H1 (cell line): ENCODE data around the gene GSTM3. TPM values are rescaled to one million over a fixed set of nuclear protein-coding genes. Genes with fewer than 3 reads are reported as not detected.
"Not testable (repeated sequence)": the region's sequence is repeated elsewhere in the genome, so short reads cannot be mapped to it uniquely, and the experiment has no call there.

Experiments used
- CTCF ChIA-PET: fragments of 300-600 bp; sonication (Branson Sonifier 250); formaldehyde crosslinking; loops from one replicate; lab custom pipeline; 2021; ENCODE audit not compliant: partially characterized antibody; lab: Charles Lee
- POLR2A ChIA-PET: fragments of 300-600 bp; sonication (Branson Sonifier 250); formaldehyde crosslinking; loops from one replicate; lab custom pipeline; 2021; ENCODE audit warnings: inconsistent platforms; ENCODE audit not compliant: partially characterized antibody; lab: Charles Lee
- DNase-seq, 2 experiments: peaks; one replicate each; pipeline versions ENCODE4 v3.0.0 to v3.0.0-alpha.2; 2010 to 2022; ENCODE audit warnings: low spot score in 2 of 2, low read depth in 1 of 2, mixed read lengths in 1 of 2
- FAIRE-seq: peaks from 2 replicates; lab custom pipeline; 2011; peaks lifted over from hg19 to GRCh38; lab: Jason Lieb, UNC
- H2AFZ ChIP-seq: 2 replicates; pipeline ENCODE4 v1.8.1; 2012; ENCODE audit warnings: low read length, inconsistent platforms
- H2AK5ac ChIP-seq: 2 replicates; pipeline ENCODE4 v1.6.1; 2013; ENCODE audit warnings: low read depth, low read length
- H2BK120ac ChIP-seq: replicated peaks from 2 replicates; pipeline ENCODE3; 2013; ENCODE audit warnings: low read depth, low read length, inconsistent platforms
- H2BK12ac ChIP-seq: 2 replicates; pipeline ENCODE4 v1.6.1; 2013; ENCODE audit warnings: low read depth, low read length
- H2BK15ac ChIP-seq: 2 replicates; pipeline ENCODE4 v1.6.1; 2013; ENCODE audit warnings: low read length
- H2BK20ac ChIP-seq: 2 replicates; pipeline ENCODE4 v1.6.1; 2013; ENCODE audit warnings: low read length
- H2BK5ac ChIP-seq: 2 replicates; pipeline ENCODE4 v1.6.1; 2013; ENCODE audit warnings: low read depth, low read length
- H3K14ac ChIP-seq: 2 replicates; pipeline ENCODE4 v1.6.1; 2013; ENCODE audit warnings: inconsistent platforms; ENCODE audit not compliant: insufficient read length
- H3K18ac ChIP-seq: 2 replicates; pipeline ENCODE4 v1.6.1; 2013; ENCODE audit warnings: low read length; ENCODE audit errors: extremely low read depth
- H3K23ac ChIP-seq: 2 replicates; pipeline ENCODE4 v1.6.1; 2013; ENCODE audit warnings: inconsistent platforms; ENCODE audit not compliant: insufficient read length
- H3K23me2 ChIP-seq: 2 replicates; pipeline ENCODE4 v1.6.1; 2013; ENCODE audit warnings: low read depth, low read length
- H3K27ac ChIP-seq: 2 replicates; pipeline ENCODE4 v1.6.1; 2011; ENCODE audit warnings: low read depth, low read length, inconsistent platforms
- H3K27me3 ChIP-seq, 4 experiments: replicated peaks in 1 of 4; 1 replicate in 1 of 4; 2 replicates in 3 of 4; pipeline versions ENCODE4 v1.6.1 to v1.8.1; 2011 to 2013; ENCODE audit warnings: low read length in 3 of 4, mild to moderate bottlenecking in 3 of 4, inconsistent platforms in 2 of 4, mixed read lengths in 2 of 4, moderate library complexity in 1 of 4; ENCODE audit not compliant: control insufficient read depth in 3 of 4, insufficient read depth in 3 of 4; ENCODE audit errors: extremely low read depth in 1 of 4
- H3K36me3 ChIP-seq, 4 experiments: 2 replicates each; pipeline versions ENCODE4 v1.6.1 to v1.8.1; 2011 to 2013; ENCODE audit warnings: mild to moderate bottlenecking in 4 of 4, low read length in 3 of 4, moderate library complexity in 2 of 4, control low read depth in 1 of 4, inconsistent platforms in 1 of 4; ENCODE audit not compliant: insufficient read depth in 4 of 4, control insufficient read depth in 2 of 4
- H3K4ac ChIP-seq: replicated peaks from 2 replicates; pipeline ENCODE3; 2013; ENCODE audit warnings: low read length, low read depth, mixed read lengths, inconsistent platforms; ENCODE audit not compliant: insufficient read length
- H3K4me1 ChIP-seq, 4 experiments: replicated peaks in 1 of 4; 1 replicate in 1 of 4; 2 replicates in 3 of 4; pipeline versions ENCODE4 v1.6.1 to v1.8.1; 2011 to 2013; ENCODE audit warnings: low read length in 3 of 4, inconsistent platforms in 2 of 4, mixed read lengths in 1 of 4; ENCODE audit not compliant: insufficient read depth in 4 of 4, control insufficient read depth in 3 of 4
- H3K4me2 ChIP-seq, 2 experiments: 2 replicates each; pipeline versions ENCODE4 v1.6.1 to v1.8.1; 2011 to 2013; ENCODE audit warnings: low read depth in 2 of 2, low read length in 2 of 2, control low read depth in 1 of 2, inconsistent platforms in 1 of 2, mild to moderate bottlenecking in 1 of 2; ENCODE audit not compliant: insufficient read depth in 1 of 2
- H3K4me3 ChIP-seq, 4 experiments: fragments of 200-600, 300-600 bp in 1 of 4; sonication (generic), shearing (Covaris generic), sonication (Bioruptor Twin) in 1 of 4; 2 replicates each; pipeline versions ENCODE4 v1.5.1 to v1.8.1; 2011 to 2016; ENCODE audit warnings: low read length in 4 of 4, low read depth in 3 of 4, control low read depth in 2 of 4, inconsistent platforms in 2 of 4, mild to moderate bottlenecking in 2 of 4, mixed read lengths in 1 of 4, moderate library complexity in 1 of 4; ENCODE audit not compliant: insufficient read depth in 2 of 4; ENCODE audit errors: extremely low read depth in 1 of 4
- H3K56ac ChIP-seq: replicated peaks from 2 replicates; pipeline ENCODE3; 2013; ENCODE audit warnings: low read depth, mild to moderate bottlenecking, mixed read lengths, low read length, inconsistent platforms; ENCODE audit not compliant: insufficient read length
- H3K79me1 ChIP-seq: 2 replicates; pipeline ENCODE4 v1.6.1; 2013; ENCODE audit warnings: low read depth, low read length, control low read depth
- H3K79me2 ChIP-seq, 2 experiments: 2 replicates each; pipeline versions ENCODE4 v1.6.1 to v1.8.1; 2012 to 2013; ENCODE audit warnings: low read length in 2 of 2, mild to moderate bottlenecking in 2 of 2, inconsistent platforms in 1 of 2; ENCODE audit not compliant: insufficient read depth in 2 of 2, control insufficient read depth in 1 of 2
- H3K9ac ChIP-seq, 4 experiments: replicated peaks in 1 of 4; 1 replicate in 1 of 4; 2 replicates in 3 of 4; pipeline versions ENCODE4 v1.6.1 to v1.8.1; 2011 to 2013; ENCODE audit warnings: low read depth in 3 of 4, low read length in 3 of 4, control low read depth in 2 of 4, mild to moderate bottlenecking in 2 of 4, moderate library complexity in 2 of 4, inconsistent platforms in 1 of 4; ENCODE audit errors: extremely low read depth in 1 of 4
- H3K9me3 ChIP-seq, 2 experiments: 2 replicates each; pipeline versions ENCODE4 v1.6.1 to v1.8.1; 2012 to 2013; ENCODE audit warnings: mild to moderate bottlenecking in 2 of 2, moderate library complexity in 2 of 2, control low read depth in 1 of 2, inconsistent platforms in 1 of 2, low read depth in 1 of 2, low read length in 1 of 2, mixed read lengths in 1 of 2; ENCODE audit not compliant: insufficient read depth in 2 of 2
- H4K20me1 ChIP-seq, 2 experiments: replicated peaks in 1 of 2; 2 replicates each; pipeline versions ENCODE3 to v1.8.1; 2011 to 2013; ENCODE audit warnings: inconsistent platforms in 2 of 2, low read length in 2 of 2, mild to moderate bottlenecking in 1 of 2; ENCODE audit not compliant: insufficient read depth in 2 of 2, control insufficient read depth in 1 of 2
- H4K5ac ChIP-seq: 2 replicates; pipeline ENCODE4 v1.6.1; 2013; ENCODE audit warnings: low read length, low read depth, mixed read lengths, inconsistent platforms; ENCODE audit not compliant: insufficient read length
- H4K8ac ChIP-seq: 2 replicates; pipeline ENCODE4 v1.8.0; 2013; ENCODE audit warnings: mild to moderate bottlenecking, moderate library complexity, low read length, inconsistent platforms; ENCODE audit not compliant: insufficient read depth; ENCODE audit errors: extremely low read depth
- H4K91ac ChIP-seq: replicated peaks from 2 replicates; pipeline ENCODE3; 2013; ENCODE audit warnings: low read length, mixed read lengths, inconsistent platforms; ENCODE audit not compliant: insufficient read length
- WGBS, 2 experiments: shearing (Covaris generic) in 1 of 2; methylation state at CpG; one replicate each; pipeline versions ENCODE4 v1.1.6 to v1.1.7; 2013 to 2015; ENCODE audit warnings: low lambda C conversion rate in 2 of 2, mixed read lengths in 2 of 2, inconsistent platforms in 1 of 2, low coverage in 1 of 2, missing lambda C conversion rate in 1 of 2; ENCODE audit not compliant: insufficient replicate concordance in 2 of 2, insufficient coverage in 1 of 2, insufficient read length in 1 of 2; ENCODE audit errors: extremely low coverage in 1 of 2, missing lambda C conversion rate in 1 of 2; 5-methylcytosine and 5-hydroxymethylcytosine counted together
- polyA plus RNA-seq, 7 experiments: library from polyadenylated mRNA; depleted of rRNA in 3 of 7; stranded (reverse) in 5 of 7; unstranded in 2 of 7; fragments of >200 nt in 5 of 7; fragments of 200-250 nt in 2 of 7; gene quantifications; 1 replicate in 5 of 7; 2 replicates in 1 of 7; 4 replicates in 1 of 7; pipeline versions ENCODE4 v1.2.1 to v1.2.3, GENCODE V29; 2011 to 2013; ENCODE audit warnings: missing spikeins in 2 of 7, mixed read lengths in 2 of 7
- total RNA-seq: library from RNA; stranded (reverse); fragmentation: NEBNext Ultra II Directional; extraction: Animal tissue kit (Norgen Biotek cat#: 25700); gene quantifications from 2 replicates; pipeline ENCODE4 v1.2.1, GENCODE V29; 2021

GSTM3 gene
- total and polyA plus RNA-seq, 2 of the 8 experiments (the other 6 are each of a cell fraction or from before 2014, with no cell fraction given) = 2.2 to 5.1 TPM

DNA sequence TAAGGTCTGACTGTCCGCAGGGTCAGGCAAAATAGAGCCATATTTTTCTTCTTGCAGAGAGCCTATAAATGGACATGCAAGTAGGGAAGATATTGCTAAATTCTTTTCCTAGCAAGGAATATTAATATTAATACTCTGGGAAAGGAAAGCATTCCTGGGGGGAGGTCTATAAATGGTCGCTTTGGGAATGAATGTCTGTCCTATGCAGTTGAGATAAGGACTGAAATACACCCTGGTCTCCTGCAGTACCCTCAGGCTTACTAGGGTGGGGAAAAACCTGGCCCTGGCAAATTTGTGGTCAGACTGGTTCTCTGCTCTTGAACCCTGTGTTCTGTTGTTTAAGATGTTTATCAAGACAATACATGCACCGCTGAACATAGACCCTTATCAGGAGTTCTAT lies 37.9 kb downstream of the GSTM3 start:
- CTCF ChIA-PET, H3K9me3 ChIP-seq: not testable (repeated sequence)

DNA sequence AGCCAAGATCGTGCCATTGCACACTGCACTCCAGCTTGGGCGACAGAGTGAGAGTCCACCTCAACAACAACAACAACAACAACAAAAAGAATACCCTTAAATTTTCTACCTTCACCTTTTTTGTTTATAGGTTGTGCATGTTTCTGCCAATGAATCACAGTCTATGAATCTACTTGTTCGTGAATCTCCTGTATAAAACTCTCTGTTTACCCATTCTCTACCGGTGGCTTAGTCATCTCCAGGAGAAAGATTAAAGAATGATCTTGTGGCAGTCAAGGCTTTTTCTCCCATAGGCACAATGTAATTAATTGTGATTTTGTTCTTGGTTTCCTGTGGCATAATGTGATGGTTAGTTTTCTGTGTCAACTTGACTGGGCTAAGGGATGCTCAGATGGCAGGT lies 43.0 kb downstream of the GSTM3 start:
- H3K4me2 ChIP-seq, H4K5ac ChIP-seq, H3K27me3 ChIP-seq, H4K20me1 ChIP-seq, H3K4me1 ChIP-seq, H2BK12ac ChIP-seq, CTCF ChIA-PET, H3K27ac ChIP-seq, H2BK5ac ChIP-seq, H3K56ac ChIP-seq, H3K36me3 ChIP-seq, POLR2A ChIA-PET, H2BK15ac ChIP-seq, H3K9ac ChIP-seq, H3K23ac ChIP-seq, H4K8ac ChIP-seq, H3K79me1 ChIP-seq, H2BK20ac ChIP-seq, H3K23me2 ChIP-seq, H3K4ac ChIP-seq, H2AK5ac ChIP-seq, H3K79me2 ChIP-seq, H2AFZ ChIP-seq, H3K4me3 ChIP-seq, H4K91ac ChIP-seq, H3K18ac ChIP-seq, DNase-seq, H2BK120ac ChIP-seq, H3K14ac ChIP-seq, FAIRE-seq, H3K9me3 ChIP-seq: not testable (repeated sequence)
- 89% methylated on average over 4 of the region's 4 CpGs; no CpG with 5 or more reads in 1 of the 2 experiments for WGBS, 2 experiments

More for the DNA sequence above, 37.9 kb downstream of the GSTM3 start:
- H2BK15ac ChIP-seq, DNase-seq, H4K5ac ChIP-seq, FAIRE-seq, H4K8ac ChIP-seq, H3K27me3 ChIP-seq, H3K79me2 ChIP-seq, H3K4ac ChIP-seq, H4K91ac ChIP-seq, H2BK20ac ChIP-seq, H3K9ac ChIP-seq, POLR2A ChIA-PET, H3K27ac ChIP-seq, H2BK5ac ChIP-seq, H3K4me1 ChIP-seq, H2AK5ac ChIP-seq, H3K14ac ChIP-seq, H3K56ac ChIP-seq, H3K4me2 ChIP-seq, H2BK120ac ChIP-seq, H3K18ac ChIP-seq, H3K23me2 ChIP-seq, H3K79me1 ChIP-seq, H3K4me3 ChIP-seq, H3K23ac ChIP-seq, H2AFZ ChIP-seq, H3K36me3 ChIP-seq, H4K20me1 ChIP-seq, H2BK12ac ChIP-seq: not testable (repeated sequence)
- WGBS, 2 experiments = 83% methylated on average over 3 of the region's 3 CpGs; no CpG with 5 or more reads in 1 of the 2 experiments
